CD4-positive, alpha-beta T cell (primary cell): ENCODE data around the gene S100A2. TPM values are rescaled to one million over a fixed set of nuclear protein-coding genes. Genes with fewer than 3 reads are reported as not detected.

Experiments
- ATAC-seq: fragments of 200-7000 bp; cut with Tn5 transposase; one replicate; pipeline ENCODE4 v1.10.0; 2022; ENCODE audit warnings: mild to moderate bottlenecking; ENCODE audit not compliant: poor library complexity
- CTCF ChIA-PET: fragments of 350-600 bp; sonication (Branson Sonifier 250); formaldehyde crosslinking; loops from one replicate; lab custom pipeline; 2021; ENCODE audit warnings: antibody characterized with exemption, inconsistent platforms; lab: Charles Lee
- POLR2A ChIA-PET: fragments of 350-600 bp; sonication (Branson Sonifier 250); formaldehyde crosslinking; loops from one replicate; lab custom pipeline; 2021; ENCODE audit warnings: antibody characterized with exemption, inconsistent platforms; lab: Charles Lee
- DNase-seq, 14 experiments: peaks; one replicate each; pipeline ENCODE4 v3.0.0-alpha.2; 2013 to 2020; ENCODE audit warnings: mixed read lengths in 2 of 14
- H3K27ac ChIP-seq, 2 donors: one replicate each; pipeline versions ENCODE4 v1.5.1 to v1.7.0; 2013; ENCODE audit warnings: low read length in 2 of 2, low read depth in 1 of 2, mild to moderate bottlenecking in 1 of 2
- H3K27me3 ChIP-seq, 2 experiments: 1 replicate in 1 of 2; 2 replicates in 1 of 2; pipeline versions ENCODE4 v1.6.1 to v1.7.0; 2013; ENCODE audit warnings: low read length in 2 of 2, control low read depth in 1 of 2, mild to moderate bottlenecking in 1 of 2, moderate library complexity in 1 of 2; ENCODE audit not compliant: insufficient read depth in 2 of 2, control insufficient read depth in 1 of 2
- H3K36me3 ChIP-seq: one replicate; pipeline ENCODE4 v1.6.1; 2013; ENCODE audit warnings: low read length, control low read depth; ENCODE audit not compliant: insufficient read depth
- H3K4me1 ChIP-seq: one replicate; pipeline ENCODE4 v1.6.1; 2013; ENCODE audit warnings: low read length, control low read depth; ENCODE audit not compliant: insufficient read depth
- H3K4me3 ChIP-seq: one replicate; pipeline ENCODE4 v1.5.1; 2013; ENCODE audit warnings: mild to moderate bottlenecking, low read length, moderate library complexity
- H3K9me3 ChIP-seq, 2 experiments: 1 replicate in 1 of 2; 2 replicates in 1 of 2; pipeline versions ENCODE4 v1.6.1 to v1.7.0; 2013; ENCODE audit warnings: low read length in 2 of 2, mild to moderate bottlenecking in 2 of 2, control low read depth in 1 of 2, moderate library complexity in 1 of 2; ENCODE audit not compliant: control insufficient read depth in 1 of 2, insufficient read depth in 1 of 2
- H3K27ac Mint-ChIP-seq: one replicate; pipeline ENCODE4 v1.8.0; 2020; ENCODE audit warnings: mixed read lengths
- H3K27me3 Mint-ChIP-seq: one replicate; pipeline ENCODE4 v1.8.0; 2021; ENCODE audit warnings: mixed read lengths
- H3K36me3 Mint-ChIP-seq: one replicate; pipeline ENCODE4 v1.8.0; 2021; ENCODE audit warnings: low read depth, mixed read lengths
- H3K4me1 Mint-ChIP-seq: one replicate; pipeline ENCODE4 v1.8.0; 2021; ENCODE audit warnings: low read depth, mixed read lengths
- H3K4me3 Mint-ChIP-seq: one replicate; pipeline ENCODE4 v1.8.0; 2020; ENCODE audit warnings: mild to moderate bottlenecking, mixed read lengths
- H3K9me3 Mint-ChIP-seq: one replicate; pipeline ENCODE4 v1.8.0; 2020; ENCODE audit warnings: mixed read lengths
- intact Hi-C, 2 experiments: fragments of 100-400 bp; cut with DNase I in 1 of 2; cut with micrococcal nuclease in 1 of 2; formaldehyde crosslinking; loops; one replicate each; pipeline versions ENCODE4 v1.15.1 to v1.9.0; 2023 to 2025; cut with DNase I, micrococcal nuclease
- total RNA-seq, 174 experiments: library from RNA in 2 of 174; stranded (reverse) in 2 of 174; gene quantifications; one replicate each; pipeline ENCODE4 v1.2.3 and lab custom pipeline; 2021 to 2026
- TF ChIP-seq, protein P1 (sequence below): fragments of 200-600 bp; IDR thresholded peaks from one replicate; pipeline ENCODE4 v1.8.0; 2022; ENCODE audit warnings: antibody characterized with exemption, mild to moderate bottlenecking

Gene S100A2
- total RNA-seq, 2 experiments from 2014 or later, result not detected

DNA sequence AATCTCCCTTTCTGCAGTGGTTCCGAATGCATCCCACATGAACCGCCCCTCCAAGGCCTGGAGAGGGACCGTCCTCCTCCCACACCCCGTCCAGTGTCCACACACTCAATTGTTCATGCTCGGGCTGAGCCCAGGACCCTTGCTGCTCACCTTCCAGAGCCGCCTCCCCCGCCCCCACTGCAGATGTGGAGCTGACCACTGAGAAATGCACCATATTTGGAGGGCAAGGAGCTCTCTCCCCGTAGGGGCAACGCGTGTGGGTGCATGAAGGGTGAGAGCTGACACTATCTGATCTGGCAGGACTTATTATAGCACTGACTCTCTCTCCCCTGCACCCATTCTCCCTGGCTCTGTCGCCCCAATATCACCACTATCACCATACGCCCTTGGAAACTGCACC is 12.5 kb downstream of the S100A2 start:
- ATAC-seq (no peak), DNase-seq (no peak)
- ChIA-PET POLR2A (interaction anchor here (2.0 to 2.2 kb wide), 2 partner anchors 8 to 19 kb away, joined by 5 to 10 read pairs; partner anchors contain the start of gene S100A4), CTCF (no interaction called here)
- H3K27me3 ChIP-seq, result no peaks in the 10 kb centered on the region
- H3K4me3 Mint-ChIP-seq, result no peak overlapping the region
- H3K27ac ChIP-seq, result no peak overlapping the region
- no peaks in the 10 kb centered on the region for H3K9me3 Mint-ChIP-seq
- no peaks in the 10 kb centered on the region for H3K27me3 Mint-ChIP-seq
- intact Hi-C loops, result no loop called here
- H3K36me3 Mint-ChIP-seq, result no peaks in the 10 kb centered on the region
- TF ChIP-seq, protein P1, sequence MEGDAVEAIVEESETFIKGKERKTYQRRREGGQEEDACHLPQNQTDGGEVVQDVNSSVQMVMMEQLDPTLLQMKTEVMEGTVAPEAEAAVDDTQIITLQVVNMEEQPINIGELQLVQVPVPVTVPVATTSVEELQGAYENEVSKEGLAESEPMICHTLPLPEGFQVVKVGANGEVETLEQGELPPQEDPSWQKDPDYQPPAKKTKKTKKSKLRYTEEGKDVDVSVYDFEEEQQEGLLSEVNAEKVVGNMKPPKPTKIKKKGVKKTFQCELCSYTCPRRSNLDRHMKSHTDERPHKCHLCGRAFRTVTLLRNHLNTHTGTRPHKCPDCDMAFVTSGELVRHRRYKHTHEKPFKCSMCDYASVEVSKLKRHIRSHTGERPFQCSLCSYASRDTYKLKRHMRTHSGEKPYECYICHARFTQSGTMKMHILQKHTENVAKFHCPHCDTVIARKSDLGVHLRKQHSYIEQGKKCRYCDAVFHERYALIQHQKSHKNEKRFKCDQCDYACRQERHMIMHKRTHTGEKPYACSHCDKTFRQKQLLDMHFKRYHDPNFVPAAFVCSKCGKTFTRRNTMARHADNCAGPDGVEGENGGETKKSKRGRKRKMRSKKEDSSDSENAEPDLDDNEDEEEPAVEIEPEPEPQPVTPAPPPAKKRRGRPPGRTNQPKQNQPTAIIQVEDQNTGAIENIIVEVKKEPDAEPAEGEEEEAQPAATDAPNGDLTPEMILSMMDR, result no peak
- H3K9me3 ChIP-seq, result no peaks in the 10 kb centered on the region
- H3K4me1 ChIP-seq, result peaks cover 15% of the 10 kb centered on the region
- no peak overlapping the region for H3K27ac Mint-ChIP-seq
- no peak overlapping the region for H3K4me3 ChIP-seq
- H3K4me1 Mint-ChIP-seq, result peaks cover 8% of the 10 kb centered on the region
- H3K36me3 ChIP-seq, result no peaks in the 10 kb centered on the region

- TF ChIP-seq, protein P1, result no peak
- H3K9me3 Mint-ChIP-seq, result no peaks in the 10 kb centered on the region
- Histone ChIP-seq H3K36me3 (no peaks in the 10 kb centered on the region), H3K27ac (no peak overlapping the region), H3K27me3 (no peaks in the 10 kb centered on the region), H3K4me1 (peaks cover 22% of the 10 kb centered on the region), H3K4me3 (no peak overlapping the region), H3K9me3 (no peaks in the 10 kb centered on the region)
- peaks cover 8% of the 10 kb centered on the region for H3K4me1 Mint-ChIP-seq
- no peak overlapping the region for H3K4me3 Mint-ChIP-seq
- no peaks in the 10 kb centered on the region for H3K27me3 Mint-ChIP-seq
- POLR2A ChIA-PET, result interaction anchor here (1.2 kb wide), 1 partner anchor 12 kb away, joined by 3 read pairs; the partner anchor contains the start of gene S100A5
- no peak overlapping the region for H3K27ac Mint-ChIP-seq
- DNase-seq, result no peak
- no peaks in the 10 kb centered on the region for H3K36me3 Mint-ChIP-seq
- intact Hi-C loops, result no loop called here
- CTCF ChIA-PET, result no interaction called here
- ATAC-seq, result no peak
Observed at GRCh38 chr1:153552335-153552734, 13.3 kb downstream of the S100A2 start.

DNA sequence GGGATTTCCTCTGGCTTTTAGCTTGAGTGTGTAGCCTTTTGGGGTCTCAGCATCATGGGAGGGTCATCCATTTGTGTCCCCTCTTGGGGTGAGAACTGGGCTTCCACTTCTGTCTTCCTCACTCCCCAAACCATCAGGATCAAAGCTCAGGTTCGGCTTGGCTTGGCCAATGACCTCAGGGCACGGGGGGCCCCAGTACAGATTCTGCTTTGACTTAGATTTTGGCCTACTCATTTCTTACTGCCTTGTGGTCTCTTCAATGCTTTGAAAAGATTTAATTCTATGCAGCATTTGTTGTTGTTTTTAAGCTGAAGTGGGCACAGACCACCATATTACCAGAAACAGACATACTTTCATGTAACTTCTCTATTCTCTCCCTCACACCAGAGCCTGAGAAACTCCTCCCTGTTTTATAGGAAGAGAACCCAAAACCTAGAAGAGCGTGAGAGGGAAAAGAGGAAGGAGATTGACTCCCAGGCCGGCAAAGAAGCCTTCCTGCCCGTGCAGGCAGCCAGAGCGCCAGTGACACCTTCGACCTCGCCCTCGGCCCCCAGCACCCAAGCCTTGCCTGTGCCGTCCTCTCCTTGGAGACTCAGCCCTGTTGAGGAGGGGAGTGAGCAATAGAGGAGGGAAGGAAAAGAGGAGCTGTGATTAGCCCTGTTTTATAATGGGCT is 14.7 kb downstream of the S100A2 start:
- CTCF ChIA-PET, result interaction anchor here (1.0 to 1.3 kb wide), 2 partner anchors 17 to 19 kb away, joined by 3 to 5 read pairs; no protein-coding TSS in a partner anchor
- POLR2A ChIA-PET, result interaction anchor here (1.2 to 2.4 kb wide), 2 partner anchors 10 to 16 kb away, joined by 3 to 12 read pairs; partner anchors contain the start of genes S100A5 and S100A6
- intact Hi-C loops, result no loop called here
- peaks cover 36% of the 10 kb centered on the region for H3K4me1 ChIP-seq
- Mint-ChIP-seq H3K27ac (no peak overlapping the region), H3K36me3 (no peaks in the 10 kb centered on the region), H3K4me3 (no peak overlapping the region), H3K9me3 (no peaks in the 10 kb centered on the region), H3K27me3 (no peaks in the 10 kb centered on the region), H3K4me1 (peaks cover 16% of the 10 kb centered on the region)
- TF ChIP-seq, protein P1, result no peak
- no peak overlapping the region for H3K4me3 ChIP-seq
- H3K36me3 ChIP-seq, result no peaks in the 10 kb centered on the region
- no peaks in the 10 kb centered on the region for H3K9me3 ChIP-seq
- no peaks in the 10 kb centered on the region for H3K27me3 ChIP-seq
- H3K27ac ChIP-seq, result no peak overlapping the region
- DNase-seq (peak in 2 of 14 experiments; percentile 50 to 63), ATAC-seq (no peak)
